Stimulated activated CD8-positive, alpha-beta memory T cell treated with anti-CD3 and anti-CD28 coated beads, Interleukin-4, amount 100 ng/mL, for 24 hours (primary cell): ENCODE results near the gene MYOCD.
"Not testable (repeated sequence)": the region's sequence is repeated elsewhere in the genome, so short reads cannot be mapped to it uniquely, and the experiment has no call there.

ENCODE experiments used
- DNase-seq: peaks from one replicate; pipeline ENCODE4 v3.0.0-alpha.2; 2020; ENCODE audit warnings: low read depth

Gene MYOCD, protein sequence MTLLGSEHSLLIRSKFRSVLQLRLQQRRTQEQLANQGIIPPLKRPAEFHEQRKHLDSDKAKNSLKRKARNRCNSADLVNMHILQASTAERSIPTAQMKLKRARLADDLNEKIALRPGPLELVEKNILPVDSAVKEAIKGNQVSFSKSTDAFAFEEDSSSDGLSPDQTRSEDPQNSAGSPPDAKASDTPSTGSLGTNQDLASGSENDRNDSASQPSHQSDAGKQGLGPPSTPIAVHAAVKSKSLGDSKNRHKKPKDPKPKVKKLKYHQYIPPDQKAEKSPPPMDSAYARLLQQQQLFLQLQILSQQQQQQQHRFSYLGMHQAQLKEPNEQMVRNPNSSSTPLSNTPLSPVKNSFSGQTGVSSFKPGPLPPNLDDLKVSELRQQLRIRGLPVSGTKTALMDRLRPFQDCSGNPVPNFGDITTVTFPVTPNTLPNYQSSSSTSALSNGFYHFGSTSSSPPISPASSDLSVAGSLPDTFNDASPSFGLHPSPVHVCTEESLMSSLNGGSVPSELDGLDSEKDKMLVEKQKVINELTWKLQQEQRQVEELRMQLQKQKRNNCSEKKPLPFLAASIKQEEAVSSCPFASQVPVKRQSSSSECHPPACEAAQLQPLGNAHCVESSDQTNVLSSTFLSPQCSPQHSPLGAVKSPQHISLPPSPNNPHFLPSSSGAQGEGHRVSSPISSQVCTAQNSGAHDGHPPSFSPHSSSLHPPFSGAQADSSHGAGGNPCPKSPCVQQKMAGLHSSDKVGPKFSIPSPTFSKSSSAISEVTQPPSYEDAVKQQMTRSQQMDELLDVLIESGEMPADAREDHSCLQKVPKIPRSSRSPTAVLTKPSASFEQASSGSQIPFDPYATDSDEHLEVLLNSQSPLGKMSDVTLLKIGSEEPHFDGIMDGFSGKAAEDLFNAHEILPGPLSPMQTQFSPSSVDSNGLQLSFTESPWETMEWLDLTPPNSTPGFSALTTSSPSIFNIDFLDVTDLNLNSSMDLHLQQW

GRCh38 chr17:12665263-12666210, at the start of gene MYOCD:
Gene MYOCD (plus strand): TSS chr17:12665890. CDS start chr17:12666189, 299 bp downstream.
- DNase-seq: no peak

GRCh38 chr17:12616161-12616560, 49.5 kb upstream of the MYOCD start:
- DNase-seq: no peak

- DNase-seq: no peak
Observed at GRCh38 chr17:12618557-12618956, 47.1 kb upstream of the MYOCD start.

DNA sequence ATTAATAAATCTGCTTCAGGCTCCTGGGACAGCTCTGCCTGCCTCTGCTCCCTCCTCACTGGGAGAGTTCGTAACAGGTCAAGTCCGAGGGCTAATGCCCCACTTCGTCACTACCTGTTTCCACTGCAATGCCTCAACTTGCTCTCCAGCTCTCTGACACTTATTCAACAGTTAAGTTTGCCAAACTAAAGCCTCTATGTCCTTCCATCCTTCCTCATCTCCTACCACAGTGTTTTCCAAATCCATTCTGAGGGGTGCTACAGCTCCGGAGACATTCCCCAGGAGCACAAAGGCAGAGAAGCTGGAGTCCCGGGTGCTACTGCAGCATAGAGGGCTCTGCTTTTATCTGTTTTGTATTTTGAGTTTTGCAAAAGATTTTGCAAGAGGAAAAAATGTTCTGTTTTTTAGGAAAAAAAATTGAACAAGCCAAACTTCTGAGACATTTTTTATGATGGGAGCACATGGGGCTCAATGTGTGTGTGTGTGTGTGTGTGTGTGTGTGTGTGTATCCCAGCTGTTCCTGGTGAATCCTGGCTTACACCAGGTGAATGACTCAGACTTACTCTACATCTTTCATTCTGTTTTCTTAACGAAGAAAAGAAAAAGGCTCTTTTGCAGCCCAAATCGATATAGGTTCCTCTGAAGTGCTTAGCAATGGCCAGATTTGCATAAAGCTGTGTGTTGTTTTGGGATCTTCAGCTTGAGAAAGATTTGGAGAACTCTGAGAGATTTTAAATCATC, 46.1 kb upstream of the MYOCD start:
- no peak for DNase-seq

DNA sequence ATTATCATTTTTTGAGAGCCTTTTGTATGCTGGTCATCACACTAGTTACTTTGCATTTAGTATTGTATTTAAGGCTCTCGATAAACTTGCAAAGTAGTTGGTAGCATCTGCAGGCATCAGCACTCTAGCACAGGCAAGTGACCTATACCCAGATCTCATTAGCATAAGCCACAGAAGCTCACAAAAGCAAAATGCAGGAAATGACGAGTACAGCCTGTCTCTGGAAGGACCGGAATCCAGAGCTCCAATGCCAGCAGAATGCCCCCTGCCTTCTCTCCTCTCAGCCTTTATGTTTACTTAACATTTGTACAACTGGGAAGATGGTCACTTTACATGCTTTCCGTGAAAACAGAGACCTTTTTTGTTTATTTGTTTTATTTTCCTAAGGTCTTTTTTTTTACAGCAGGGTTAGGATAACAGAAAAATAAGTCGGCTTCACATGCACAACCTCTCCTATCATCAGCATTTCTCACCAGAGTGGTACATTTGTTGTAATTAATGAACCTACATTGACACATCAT, 45.4 kb upstream of the MYOCD start:
- DNase-seq: no peak

DNA sequence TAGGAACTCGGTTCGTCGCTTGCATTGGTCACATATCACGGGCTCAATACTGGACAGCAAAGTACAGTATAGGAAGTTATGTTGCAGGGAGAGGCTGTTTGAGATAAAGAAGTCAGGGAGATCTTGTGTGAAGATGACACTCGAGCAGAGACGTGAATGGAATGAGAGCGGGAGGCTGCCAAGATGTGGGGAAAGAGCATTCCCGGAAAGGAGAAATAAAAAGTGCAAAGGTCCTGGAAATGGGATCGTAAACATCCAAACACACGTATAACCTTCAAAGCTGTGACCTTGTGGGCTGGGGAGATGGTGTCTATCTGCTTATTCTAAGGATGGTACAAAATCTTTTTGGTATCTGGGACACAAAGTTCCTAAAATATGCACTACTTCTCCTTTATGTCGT, 43.0 kb upstream of the MYOCD start:
- DNase-seq: no peak

- no peak for DNase-seq
Observed at GRCh38 chr17:12623220-12623848, 42.4 kb upstream of the MYOCD start.

- no peak for DNase-seq
Observed at GRCh38 chr17:12624211-12624610, 41.5 kb upstream of the MYOCD start.

GRCh38 chr17:12625092-12625491, 40.6 kb upstream of the MYOCD start:
- no peak for DNase-seq

DNA sequence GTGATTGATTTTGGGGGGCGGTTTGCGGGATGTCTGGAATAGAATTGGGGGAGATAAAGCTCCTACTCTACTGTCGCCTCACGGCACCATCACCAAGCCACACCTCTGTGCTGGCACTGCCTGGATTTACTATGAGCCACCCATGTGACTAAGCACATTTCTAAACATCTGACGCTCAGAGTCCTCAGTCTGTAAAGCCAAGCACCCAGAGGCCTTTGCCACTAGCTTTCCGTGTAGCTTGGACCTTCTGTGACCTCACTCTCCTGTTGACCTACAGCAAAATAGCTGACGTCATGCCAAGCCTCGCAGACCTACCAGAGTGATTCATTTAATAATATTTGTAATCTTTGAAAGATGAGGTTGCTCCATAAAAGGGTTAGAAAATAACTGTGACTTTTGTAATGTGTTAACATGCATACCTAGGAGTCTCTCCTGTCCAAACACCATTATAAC, 38.5 kb upstream of the MYOCD start:
- DNase-seq: no peak

DNA sequence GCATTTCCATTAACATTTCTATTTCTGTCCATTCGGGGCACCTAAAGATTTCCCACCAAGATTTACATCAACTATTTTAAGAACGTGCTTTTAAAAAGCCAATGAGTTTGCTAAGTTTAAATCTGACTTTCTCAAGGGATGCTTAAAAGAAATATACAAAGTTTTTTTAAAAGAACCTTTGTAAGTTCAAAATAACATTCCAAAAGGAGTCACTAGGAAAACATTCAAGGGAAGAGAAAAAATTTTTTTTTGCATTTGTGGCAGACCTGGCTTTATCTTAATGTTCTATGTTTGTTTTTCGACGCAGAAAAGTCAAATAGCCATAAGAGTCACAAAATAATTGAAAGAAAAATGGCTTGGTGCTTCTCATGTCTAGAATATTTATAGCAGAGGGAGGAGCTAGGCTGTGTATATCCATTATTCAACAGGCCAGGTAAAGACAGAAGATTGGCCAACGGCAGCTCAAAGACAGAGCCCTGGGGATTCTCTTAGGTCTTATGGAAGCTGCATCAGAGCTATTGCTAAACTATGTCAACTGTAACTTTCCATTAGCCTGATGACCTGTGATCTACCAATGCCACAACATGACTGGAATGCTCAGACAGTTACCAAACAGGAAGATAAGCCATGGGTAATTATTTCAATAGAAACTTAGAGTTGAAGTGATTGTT, 37.8 kb upstream of the MYOCD start:
- DNase-seq: no peak

- no peak for DNase-seq
Observed at GRCh38 chr17:12631076-12631475, 34.6 kb upstream of the MYOCD start.

GRCh38 chr17:12632785-12633184, 32.9 kb upstream of the MYOCD start:
- DNase-seq: no peak

- no peak for DNase-seq
Observed at GRCh38 chr17:12634789-12635414, 30.8 kb upstream of the MYOCD start.

GRCh38 chr17:12635996-12636395, 29.7 kb upstream of the MYOCD start:
- not testable (repeated sequence) for DNase-seq

GRCh38 chr17:12637015-12637414, 28.7 kb upstream of the MYOCD start:
- DNase-seq: no peak

- DNase-seq: no peak
Observed at GRCh38 chr17:12637745-12638651, 27.7 kb upstream of the MYOCD start.

GRCh38 chr17:12640364-12640763, 25.3 kb upstream of the MYOCD start:
- DNase-seq: no peak
